K562 (cell line): ENCODE data around the gene FBLIM1. TPM values are rescaled to one million over a fixed set of nuclear protein-coding genes. Genes with fewer than 3 reads are reported as not detected.
A peak's percentile ranks its signal among the peaks of the same experiment; 100 is the strongest.

Source experiments
- BMI1 ChIP-seq: fragments of 150-350 bp; IDR thresholded peaks from 2 replicates; pipeline ENCODE4 v1.6.1; 2014; ENCODE audit warnings: low read length
- CBX8 ChIP-seq: fragments of 200-600 bp; sonication (generic); IDR thresholded peaks from 2 replicates; pipeline ENCODE4 v1.6.1; 2012; ENCODE audit warnings: borderline replicate concordance, mixed run types, low read depth, mild to moderate bottlenecking, moderate library complexity, mixed read lengths, low read length, control low read depth, inconsistent platforms; ENCODE audit not compliant: poor library complexity, severe bottlenecking; ENCODE audit errors: extremely low read depth
- E2F4 ChIP-seq: sonication (generic); formaldehyde crosslinking; IDR thresholded peaks from 2 replicates; pipeline ENCODE4 v1.8.0; 2022; ENCODE audit warnings: mild to moderate bottlenecking, low read depth, missing genetic modification reagents
- HSF4 ChIP-seq: fragments of 250-450 bp; sonication (Bioruptor Pico); IDR thresholded peaks from 2 replicates; pipeline ENCODE4 v2.1.2; 2022; ENCODE audit warnings: mild to moderate bottlenecking, moderate library complexity, borderline replicate concordance
- ILK ChIP-seq: fragments of 450-650 bp; IDR thresholded peaks from 2 replicates; pipeline ENCODE4 v1.6.1; 2016; ENCODE audit warnings: missing genetic modification characterization, low read depth, mild to moderate bottlenecking, missing compliant biosample characterization, moderate library complexity, borderline replicate concordance
- MXI1 ChIP-seq: IDR thresholded peaks from 2 replicates; pipeline ENCODE4 v1.6.1; 2011; ENCODE audit warnings: low read depth, mild to moderate bottlenecking, improper control_type of control experiment, low read length
- MYNN ChIP-seq, 2 experiments: sonication (generic); formaldehyde crosslinking in 1 of 2; IDR thresholded peaks; 2 replicates each; pipeline versions ENCODE4 v1.5.0 to v1.6.1; 2016 to 2020; ENCODE audit warnings: antibody characterized with exemption in 1 of 2, missing genetic modification reagents in 1 of 2
- PHF20 ChIP-seq: fragments of 450-650 bp; IDR thresholded peaks from 2 replicates; pipeline ENCODE4 v1.6.1; 2018; ENCODE audit not compliant: partially characterized antibody
- PRPF4 ChIP-seq: fragments of 200-400 bp; formaldehyde crosslinking; IDR thresholded peaks from one replicate; pipeline ENCODE4 v1.6.1; 2017; ENCODE audit warnings: low read length, low read depth, mild to moderate bottlenecking; ENCODE audit not compliant: insufficient read depth, poor library complexity, severe bottlenecking
- RBM22 ChIP-seq: fragments of 200-400 bp; formaldehyde crosslinking; IDR thresholded peaks from 2 replicates; pipeline ENCODE4 v1.6.1; 2018; ENCODE audit warnings: low read length, low read depth; ENCODE audit not compliant: poor library complexity, severe bottlenecking
- RBM25 ChIP-seq: fragments of 200-400 bp; formaldehyde crosslinking; IDR thresholded peaks from 2 replicates; pipeline ENCODE4 v1.6.1; 2018; ENCODE audit warnings: low read length, low read depth, moderate library complexity; ENCODE audit not compliant: severe bottlenecking
- SMARCE1 ChIP-seq: fragments of 450-650 bp; IDR thresholded peaks from 2 replicates; pipeline ENCODE4 v1.7.1; 2016; ENCODE audit warnings: mild to moderate bottlenecking
- THRB ChIP-seq: fragments of 450-650 bp; formaldehyde crosslinking; conservative IDR thresholded peaks from 2 replicates; pipeline ENCODE4 v1.4.0; 2022; ENCODE audit warnings: mild to moderate bottlenecking, missing genetic modification characterization
- ZFP30 ChIP-seq: fragments of 250-450 bp; sonication (Bioruptor Pico); IDR thresholded peaks from 2 replicates; pipeline ENCODE4 v1.8.0; 2022; ENCODE audit warnings: moderate library complexity, mild to moderate bottlenecking, inconsistent platforms, borderline replicate concordance
- ZNF197 ChIP-seq: fragments of 200-800 bp; sonication (Bioruptor generic); IDR thresholded peaks from 2 replicates; pipeline ENCODE4 v1.6.1; 2016; ENCODE audit warnings: low read depth, missing genetic modification characterization, missing compliant biosample characterization
- ZNF407 ChIP-seq: fragments of 450-650 bp; IDR thresholded peaks from 2 replicates; pipeline ENCODE4 v1.6.1; 2016; ENCODE audit warnings: low read depth
- polyA plus RNA-seq, 8 experiments: library from polyadenylated mRNA; depleted of rRNA in 4 of 8; stranded (reverse) in 5 of 8; unstranded in 3 of 8; fragments of >200 nt; fragmentation: Nextera tagmentation in 2 of 8; fragmentation: Illumina TruSeq in 1 of 8; extraction: Ambion mirVana in 2 of 8; extraction: Trizol in 1 of 8; gene quantifications; 2 replicates each; pipeline versions ENCODE4 v1.2.1 to v1.2.3, GENCODE V29; 2011 to 2014; ENCODE audit warnings: inconsistent platforms in 1 of 8, missing spikeins in 1 of 8
- total RNA-seq, 7 experiments: library from RNA; depleted of rRNA in 6 of 7; stranded (reverse); fragments of >200 nt in 6 of 7; fragmentation: Illumina TruSeq in 2 of 7; extraction: Trizol in 2 of 7; gene quantifications; 2 replicates each; pipeline versions ENCODE4 v1.2.1 to v1.2.3, GENCODE V29; 2011 to 2021; ENCODE audit warnings: low replicate concordance in 1 of 7

The FBLIM1 gene
- total and polyA plus RNA-seq, 9 of the 15 experiments (the other 6 are each of a cell fraction or from before 2014, with no cell fraction given), result 0.14 to 0.24 TPM; not detected in 7

- TF ChIP-seq THRB (CRISPR knock-in tag) (no peak), SMARCE1 (no peak), ZNF197 (CRISPR knock-in tag) (no peak), PHF20 (no peak), PRPF4 (no peak), E2F4 (no peak), MXI1 (no peak), HSF4 (CRISPR knock-in tag) (no peak), CBX8 (no peak), MYNN (IDR thresholded peaks at IDR 0.05) (0 out of 2 replicates have a peak, but pooled peaks have one; percentile 9), MYNN (CRISPR knock-in tag; IDR thresholded peaks at IDR 0.05) (no peak), BMI1 (no peak), ZNF407 (no peak), RBM25 (no peak), ILK (tag) (no peak), RBM22 (peak; percentile 69), ZFP30 (CRISPR knock-in tag) (no peak)
These were observed 22.3 kb upstream of the FBLIM1 start, which contains the start of gene SLC25A34 (continued) for GRCh38 chr1:15736038-15736891.
